ENCODE measurements around the gene FAT4.

The FAT4 gene

DNA sequence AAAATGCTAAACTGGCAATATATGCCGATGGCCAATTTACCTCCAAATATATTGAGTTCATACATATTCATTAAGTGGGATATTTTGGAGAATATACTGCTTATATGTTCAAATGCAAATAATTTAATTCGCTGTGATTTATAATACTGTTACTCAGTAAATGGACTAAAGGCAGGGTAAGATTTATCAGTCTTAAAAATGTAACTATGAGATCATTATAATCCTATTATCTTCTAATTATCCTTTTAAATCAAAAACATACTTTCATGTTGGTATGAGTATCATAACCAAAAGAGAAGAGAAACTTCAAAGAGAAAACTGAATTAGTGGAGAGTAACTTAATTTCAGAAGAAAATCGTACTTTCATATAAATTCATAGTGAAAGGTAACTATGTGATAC is 44.6 kb downstream of the FAT4 start:
- H3K4me2 ChIP-seq (ENCODE audit: low read depth, low read length, poor library complexity, severe bottlenecking), result no peak overlapping the region
- no peak overlapping the region for H3K9ac ChIP-seq (ENCODE audit: low read length)
- no peaks in the 10 kb centered on the region for H3K9me2 ChIP-seq (replicated peaks; ENCODE audit: insufficient read depth, low read length)
- H3K27ac ChIP-seq (ENCODE audit: low read depth, low read length), result no peak overlapping the region
- no peaks in the 10 kb centered on the region for H3K9me3 ChIP-seq (ENCODE audit: insufficient read depth, low read length)
- H3K27me3 ChIP-seq (ENCODE audit: low read length), result no peaks in the 10 kb centered on the region
- H3F3A ChIP-seq (ENCODE audit: insufficient read depth), result no peaks in the 10 kb centered on the region
- H3K36me3 ChIP-seq (ENCODE audit: low read length), result no peaks in the 10 kb centered on the region
- no peaks in the 10 kb centered on the region for H4K20me1 ChIP-seq (ENCODE audit: low read depth, low read length)
- no peak for TF ChIP-seq EZH2phosphoT487 (conservative IDR thresholded peaks at IDR 0.05; ENCODE audit: low read length)
- TF ChIP-seq, protein P1, sequence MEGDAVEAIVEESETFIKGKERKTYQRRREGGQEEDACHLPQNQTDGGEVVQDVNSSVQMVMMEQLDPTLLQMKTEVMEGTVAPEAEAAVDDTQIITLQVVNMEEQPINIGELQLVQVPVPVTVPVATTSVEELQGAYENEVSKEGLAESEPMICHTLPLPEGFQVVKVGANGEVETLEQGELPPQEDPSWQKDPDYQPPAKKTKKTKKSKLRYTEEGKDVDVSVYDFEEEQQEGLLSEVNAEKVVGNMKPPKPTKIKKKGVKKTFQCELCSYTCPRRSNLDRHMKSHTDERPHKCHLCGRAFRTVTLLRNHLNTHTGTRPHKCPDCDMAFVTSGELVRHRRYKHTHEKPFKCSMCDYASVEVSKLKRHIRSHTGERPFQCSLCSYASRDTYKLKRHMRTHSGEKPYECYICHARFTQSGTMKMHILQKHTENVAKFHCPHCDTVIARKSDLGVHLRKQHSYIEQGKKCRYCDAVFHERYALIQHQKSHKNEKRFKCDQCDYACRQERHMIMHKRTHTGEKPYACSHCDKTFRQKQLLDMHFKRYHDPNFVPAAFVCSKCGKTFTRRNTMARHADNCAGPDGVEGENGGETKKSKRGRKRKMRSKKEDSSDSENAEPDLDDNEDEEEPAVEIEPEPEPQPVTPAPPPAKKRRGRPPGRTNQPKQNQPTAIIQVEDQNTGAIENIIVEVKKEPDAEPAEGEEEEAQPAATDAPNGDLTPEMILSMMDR (IDR thresholded peaks at IDR 0.05; ENCODE audit: insufficient read depth, low read length, poor library complexity, severe bottlenecking), result no peak
- H3K4me3 ChIP-seq (ENCODE audit: insufficient read depth, low read length, poor library complexity, severe bottlenecking), result no peak overlapping the region
- H3K79me2 ChIP-seq (ENCODE audit: insufficient read depth, low read length), result no peaks in the 10 kb centered on the region
- no peak overlapping the region for H2AFZ ChIP-seq (ENCODE audit: low read depth, low read length, severe bottlenecking)

DNA sequence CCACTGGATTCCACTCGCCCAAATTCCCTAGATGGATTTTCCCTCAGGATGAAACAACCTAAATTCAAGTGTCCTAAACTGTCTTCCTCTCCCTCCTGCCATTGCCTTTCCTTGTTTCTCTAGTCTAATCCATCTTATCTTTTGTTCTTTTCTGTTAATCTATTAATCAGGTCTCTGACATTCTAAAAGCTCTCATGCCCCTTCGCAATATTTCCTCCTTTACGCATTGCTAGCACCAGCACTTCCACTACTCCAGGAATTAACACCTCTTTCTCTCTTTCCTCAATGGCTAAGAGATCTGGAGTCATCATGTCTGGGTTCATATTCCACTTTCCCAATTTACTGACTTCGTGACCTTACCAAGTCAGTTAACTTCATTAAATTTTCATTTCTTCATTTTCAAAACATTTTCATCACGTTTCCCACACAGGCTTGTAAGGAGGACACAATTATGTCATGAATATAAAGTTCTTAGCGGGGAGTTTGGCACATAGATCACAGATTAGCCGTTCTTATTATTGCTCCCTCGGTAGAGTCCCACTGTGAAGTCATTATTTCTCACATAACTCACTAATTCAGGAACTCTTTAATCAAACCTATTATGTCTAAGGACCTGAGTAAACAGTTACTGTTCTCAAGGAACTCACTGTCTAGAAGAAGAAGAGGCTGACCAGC is 45.3 kb downstream of the FAT4 start:
- Histone ChIP-seq H3K79me2 (ENCODE audit: insufficient read depth, low read length) (no peaks in the 10 kb centered on the region), H4K20me1 (ENCODE audit: low read depth, low read length) (no peaks in the 10 kb centered on the region), H3K27me3 (ENCODE audit: low read length) (no peaks in the 10 kb centered on the region), H2AFZ (ENCODE audit: low read depth, low read length, severe bottlenecking) (no peak overlapping the region), H3F3A (ENCODE audit: insufficient read depth) (no peaks in the 10 kb centered on the region), H3K9ac (ENCODE audit: low read length) (no peak overlapping the region), H3K36me3 (ENCODE audit: low read length) (no peaks in the 10 kb centered on the region), H3K9me2 (replicated peaks; ENCODE audit: insufficient read depth, low read length) (no peaks in the 10 kb centered on the region), H3K27ac (ENCODE audit: low read depth, low read length) (no peak overlapping the region), H3K4me3 (ENCODE audit: insufficient read depth, low read length, poor library complexity, severe bottlenecking) (no peak overlapping the region), H3K9me3 (ENCODE audit: insufficient read depth, low read length) (no peaks in the 10 kb centered on the region), H3K4me2 (ENCODE audit: low read depth, low read length, poor library complexity, severe bottlenecking) (no peak overlapping the region)
- TF ChIP-seq, protein P1 (IDR thresholded peaks at IDR 0.05; ENCODE audit: insufficient read depth, low read length, poor library complexity, severe bottlenecking), result no peak
- TF ChIP-seq EZH2phosphoT487 (conservative IDR thresholded peaks at IDR 0.05; ENCODE audit: low read length), result no peak

- H3K79me2 ChIP-seq (ENCODE audit: insufficient read depth, low read length), result no peaks in the 10 kb centered on the region
- no peaks in the 10 kb centered on the region for H3K9me3 ChIP-seq (ENCODE audit: insufficient read depth, low read length)
- no peaks in the 10 kb centered on the region for H4K20me1 ChIP-seq (ENCODE audit: low read depth, low read length)
- no peak overlapping the region for H3K27ac ChIP-seq (ENCODE audit: low read depth, low read length)
- H3F3A ChIP-seq (ENCODE audit: insufficient read depth), result no peaks in the 10 kb centered on the region
- no peak overlapping the region for H3K4me3 ChIP-seq (ENCODE audit: insufficient read depth, low read length, poor library complexity, severe bottlenecking)
- no peak for TF ChIP-seq EZH2phosphoT487 (conservative IDR thresholded peaks at IDR 0.05; ENCODE audit: low read length)
- TF ChIP-seq, protein P1 (IDR thresholded peaks at IDR 0.05; ENCODE audit: insufficient read depth, low read length, poor library complexity, severe bottlenecking), result no peak
- no peaks in the 10 kb centered on the region for H3K27me3 ChIP-seq (ENCODE audit: low read length)
- no peaks in the 10 kb centered on the region for H3K36me3 ChIP-seq (ENCODE audit: low read length)
- H2AFZ ChIP-seq (ENCODE audit: low read depth, low read length, severe bottlenecking), result no peak overlapping the region
- no peak overlapping the region for H3K9ac ChIP-seq (ENCODE audit: low read length)
- no peaks in the 10 kb centered on the region for H3K9me2 ChIP-seq (replicated peaks; ENCODE audit: insufficient read depth, low read length)
- no peak overlapping the region for H3K4me2 ChIP-seq (ENCODE audit: low read depth, low read length, poor library complexity, severe bottlenecking)
Measured at GRCh38 chr4:125360727-125361126, 46.0 kb downstream of the FAT4 start.

Measured in SU-DHL-6 (cell line).